GM12878 (cell line): ENCODE data around the gene KLF7. TPM values are rescaled to one million over a fixed set of nuclear protein-coding genes. Genes with fewer than 3 reads are reported as not detected.

Experiments
- ATAC-seq: fragments of 200-7000 bp; cut with Tn5 transposase; 3 replicates; pipeline ENCODE4 v1.9.1; 2020; ENCODE audit warnings: mild to moderate bottlenecking, moderate library complexity
- BruUV-seq: library from RNA; stranded (reverse); fragments of 400-500 nt; replicated peaks from 2 replicates; lab custom pipeline; 2021; lab: Mats Ljungman, UMichigan
- CTCF ChIA-PET: fragments of 300-600 bp; sonication (Branson Sonifier 250); formaldehyde crosslinking; extraction: SDS; loops from one replicate; lab custom pipeline; 2021; ENCODE audit warnings: inconsistent platforms; lab: Yijun Ruan, JAX
- POLR2A ChIA-PET: fragments of 350-600 bp; formaldehyde crosslinking; extraction: SDS; loops from one replicate; lab custom pipeline; 2021; ENCODE audit warnings: inconsistent platforms; lab: Charles Lee
- RAD21 ChIA-PET: fragments of 300-600 bp; sonication (Branson Sonifier 250); formaldehyde crosslinking; loops from one replicate; lab custom pipeline; 2023; ENCODE audit warnings: antibody characterized with exemption; ENCODE audit not compliant: unreplicated experiment; lab: Charles Lee
- SMC1A ChIA-PET: fragments of 300-600 bp; sonication (Branson Sonifier 250); formaldehyde crosslinking; loops from one replicate; lab custom pipeline; 2023; ENCODE audit not compliant: unreplicated experiment, uncharacterized antibody; lab: Charles Lee
- DNase-seq: peaks from one replicate; pipeline ENCODE4 v3.0.0-alpha.2; 2011; ENCODE audit warnings: low read depth, low spot score
- FAIRE-seq: peaks from 3 replicates; lab custom pipeline; 2011; peaks lifted over from hg19 to GRCh38; lab: Jason Lieb, UNC
- H2AFZ ChIP-seq: 2 replicates; pipeline ENCODE4 v1.6.0; 2011; ENCODE audit warnings: low read depth, low read length, control low read depth; ENCODE audit not compliant: control insufficient read depth
- H3K27ac ChIP-seq: 2 replicates; pipeline ENCODE4 v1.5.1; 2011; ENCODE audit warnings: control low read depth; ENCODE audit not compliant: control insufficient read depth, insufficient read depth
- H3K27me3 ChIP-seq, 2 experiments: replicated peaks in 1 of 2; 2 replicates each; pipeline versions ENCODE4 v1.6.0 to v1.6.1; 2011; ENCODE audit warnings: low read length in 1 of 2; ENCODE audit not compliant: control insufficient read depth in 2 of 2, insufficient read depth in 2 of 2
- H3K36me3 ChIP-seq, 2 experiments: 2 replicates each; pipeline ENCODE4 v1.5.1; 2011; ENCODE audit warnings: low read length in 1 of 2; ENCODE audit not compliant: control insufficient read depth in 2 of 2, insufficient read depth in 2 of 2
- H3K4me1 ChIP-seq: 2 replicates; pipeline ENCODE4 v1.6.1; 2011; ENCODE audit warnings: mild to moderate bottlenecking, low read length, moderate library complexity, mixed read lengths; ENCODE audit not compliant: control insufficient read depth, insufficient read depth
- H3K4me2 ChIP-seq: 2 replicates; pipeline ENCODE4 v1.6.0; 2011; ENCODE audit warnings: control low read depth; ENCODE audit not compliant: control insufficient read depth, insufficient read depth
- H3K4me3 ChIP-seq: fragments of 200-600 bp; sonication (generic); 2 replicates; pipeline ENCODE4 v1.5.1; 2016
- H3K79me2 ChIP-seq: 2 replicates; pipeline ENCODE4 v1.6.0; 2011; ENCODE audit warnings: low read length; ENCODE audit not compliant: control insufficient read depth, insufficient read depth
- H3K9ac ChIP-seq: 2 replicates; pipeline ENCODE4 v1.8.0; 2011; ENCODE audit warnings: low read length, control low read depth, mixed read lengths; ENCODE audit not compliant: control insufficient read depth, insufficient read depth
- H3K9me3 ChIP-seq: replicated peaks from 3 replicates; pipeline ENCODE4 v1.5.1; 2011; ENCODE audit warnings: mild to moderate bottlenecking, low read length; ENCODE audit not compliant: control insufficient read depth, insufficient read depth
- H4K20me1 ChIP-seq: 2 replicates; pipeline ENCODE4 v1.6.0; 2011; ENCODE audit not compliant: control insufficient read depth, insufficient read depth
- PML ChIP-seq: IDR thresholded peaks from 2 replicates; pipeline ENCODE4 v1.6.1; 2012; ENCODE audit warnings: low read length, inconsistent platforms
- RAD51 ChIP-seq: fragments of 450-650 bp; IDR thresholded peaks from 2 replicates; pipeline ENCODE4 v1.6.1; 2016; ENCODE audit warnings: moderate library complexity, mild to moderate bottlenecking, inconsistent platforms
- SIN3A ChIP-seq: IDR thresholded peaks from 2 replicates; pipeline ENCODE4 v1.6.1; 2012; ENCODE audit warnings: low read depth, low read length, improper control_type of control experiment
- SP1 ChIP-seq: IDR thresholded peaks from one replicate; pipeline ENCODE4 v1.6.1; 2011; ENCODE audit warnings: low read depth, low read length
- SREBF1 ChIP-seq: IDR thresholded peaks from 2 replicates; pipeline ENCODE4 v1.6.1; 2012; ENCODE audit warnings: mild to moderate bottlenecking, low read length
- USF1 ChIP-seq: IDR thresholded peaks from 2 replicates; pipeline ENCODE4 v1.6.1; 2011; ENCODE audit warnings: borderline replicate concordance, low read depth, mild to moderate bottlenecking, moderate library complexity, mixed read lengths, low read length; ENCODE audit not compliant: insufficient read depth; ENCODE audit errors: extremely low read length
- USF2 ChIP-seq: IDR thresholded peaks from 2 replicates; pipeline ENCODE4 v1.6.1; 2011; ENCODE audit warnings: low read depth, low read length, improper control_type of control experiment, borderline replicate concordance
- WGBS: methylation state at CpG from one replicate; pipeline ENCODE4 v1.1.6; 2016; ENCODE audit warnings: low lambda C conversion rate; ENCODE audit not compliant: insufficient replicate concordance, insufficient coverage; ENCODE audit errors: missing lambda C conversion rate; 5-methylcytosine and 5-hydroxymethylcytosine counted together
- in situ Hi-C: fragments of 300-500 bp; cut with MboI; formaldehyde crosslinking; loops from 9 replicates; pipeline ENCODE4 v1.14.3; 2018; ENCODE audit warnings: mixed read lengths
- intact Hi-C: fragments of 100-400 bp; cut with micrococcal nuclease; formaldehyde crosslinking; loops from one replicate; pipeline ENCODE4 v1.14.2; 2022; ENCODE audit not compliant: unreplicated experiment
- polyA plus RNA-seq, 11 experiments: library from polyadenylated mRNA; depleted of rRNA in 4 of 11; unstranded in 6 of 11; stranded (reverse) in 5 of 11; fragments of >200 nt; fragmentation: Nextera tagmentation in 4 of 11; fragmentation: Illumina TruSeq in 1 of 11; extraction: Ambion mirVana in 4 of 11; extraction: Trizol in 1 of 11; gene quantifications; 1 replicate in 1 of 11; 2 replicates in 10 of 11; pipeline versions ENCODE4 v1.2.1 to v1.2.3, GENCODE V29; 2011 to 2016; ENCODE audit warnings: inconsistent platforms in 2 of 11, missing spikeins in 2 of 11, low read depth in 1 of 11
- total RNA-seq, 4 experiments: library from RNA; depleted of rRNA in 3 of 4; stranded (reverse); fragments of >200 nt in 3 of 4; fragmentation: Illumina TruSeq in 1 of 4; extraction: Trizol in 1 of 4; gene quantifications; 2 replicates each; pipeline versions ENCODE4 v1.2.1 to v1.2.3, GENCODE V29; 2013 to 2021

The KLF7 gene
- total and polyA plus RNA-seq, 10 of the 15 experiments (the other 5 are each of a cell fraction or from before 2014, with no cell fraction given), result 2.4 to 24.8 (median 8.5) TPM

- TF ChIP-seq USF2, result no peak
These were observed 83.1 kb downstream of the KLF7 start (continued) for GRCh38 chr2:207082619-207083018.

- H3K4me2 ChIP-seq, result no peak overlapping the region
- RAD21 ChIA-PET, result no interaction called here
- no peak overlapping the region for H2AFZ ChIP-seq
- no TSS peak for BruUV-seq
- in situ Hi-C loops (no loop called here), intact Hi-C loops (loop anchor here (10.0 kb wide), 1 partner anchor 273 kb away; no protein-coding TSS in a partner anchor)
- no peaks in the 10 kb centered on the region for H3K79me2 ChIP-seq
- WGBS, result 94% methylated on average over 6 of the region's 6 CpGs
- H3K4me1 ChIP-seq, result peaks cover 12% of the 10 kb centered on the region
- peaks cover 0 to 3% of the 10 kb centered on the region in 2 experiments; a peak in 1 of 4 replicates for H3K36me3 ChIP-seq
- no peaks in the 10 kb centered on the region for H3K27me3 ChIP-seq
- POLR2A ChIA-PET, result no interaction called here
- DNase-seq (no peak), FAIRE-seq (no peak), ATAC-seq (no peak)
- SMC1A ChIA-PET, result interaction anchor here (0.6 kb wide), 1 partner anchor 329 kb away, joined by 3 read pairs; no protein-coding TSS in a partner anchor
- no peak overlapping the region for H3K27ac ChIP-seq
- H3K9me3 ChIP-seq, result no peaks in the 10 kb centered on the region
- TF ChIP-seq USF1 (no peak), SREBF1 (no peak), SP1 (no peak), RAD51 (no peak), PML (no peak), SIN3A (no peak)
- H3K9ac ChIP-seq, result no peak overlapping the region
- CTCF ChIA-PET, result no interaction called here
- no peaks in the 10 kb centered on the region for H4K20me1 ChIP-seq
- H3K4me3 ChIP-seq, result no peak overlapping the region
These were observed 87.5 kb downstream of the KLF7 start for GRCh38 chr2:207078186-207078798.
